ENCODE data around the gene AVPR2. TPM values are rescaled to one million over a fixed set of nuclear protein-coding genes. Genes with fewer than 3 reads are reported as not detected.

Gene AVPR2
- total RNA-seq, 1 experiment from 2014 or later: not detected

DNA sequence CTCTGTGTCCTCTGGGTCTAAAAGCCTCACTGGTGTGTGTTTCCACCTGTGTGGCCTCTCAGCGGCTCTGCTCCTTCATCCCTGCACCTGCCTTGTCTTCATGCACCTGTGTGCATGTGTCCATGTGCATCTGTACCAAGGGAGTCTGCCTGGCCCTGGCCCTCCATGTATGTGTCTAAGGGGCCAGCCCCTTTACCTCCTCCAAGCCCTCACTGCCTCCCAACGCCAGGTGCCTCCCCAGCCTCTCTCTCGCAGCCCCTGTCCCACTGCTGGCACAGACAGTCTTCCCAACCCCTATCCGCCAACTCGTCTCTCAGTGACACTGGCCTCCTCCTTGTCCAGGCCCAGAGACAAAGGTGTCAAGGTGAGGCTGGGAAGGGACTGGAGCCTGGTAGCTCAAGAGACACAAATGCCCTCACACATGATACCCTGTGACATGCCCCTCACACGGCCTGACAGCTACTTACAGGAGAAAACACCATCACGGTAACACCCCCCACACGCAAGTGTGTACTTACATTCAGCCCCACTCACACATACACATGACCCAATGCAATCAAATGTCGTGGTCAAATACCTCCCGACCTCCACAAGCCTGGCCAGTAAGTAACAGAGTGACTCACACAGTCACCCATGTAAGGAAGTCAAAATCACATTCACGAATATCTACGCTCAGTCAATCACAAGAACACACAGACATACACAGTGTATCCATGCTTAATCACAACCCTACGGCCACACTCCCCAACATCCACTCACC, 29.9 kb upstream of the AVPR2 start:
- Histone ChIP-seq H3K4me1 (ENCODE audit: control insufficient read depth in 1 of 2, insufficient read depth in 2 of 2, low read length in 2 of 2) (no peaks in the 10 kb centered on the region), H3K4me2 (ENCODE audit: low read length) (no peak overlapping the region), H3K27ac (ENCODE audit: low read depth, low read length) (no peak overlapping the region), H3K9me3 (ENCODE audit: control insufficient read depth in 1 of 2, insufficient read depth in 1 of 2, low read depth in 1 of 2, low read length in 2 of 2) (no peaks in the 10 kb centered on the region), H3K27me3 (ENCODE audit: insufficient read depth, low read length) (no peaks in the 10 kb centered on the region), H3K79me2 (ENCODE audit: insufficient read depth, low read length) (no peaks in the 10 kb centered on the region), H3K9ac (ENCODE audit: low read length) (no peak overlapping the region), H3K4me3 (replicated peaks in 1 of 2; ENCODE audit: low read depth in 1 of 2, low read length in 2 of 2) (no peak overlapping the region), H3K9me2 (ENCODE audit: insufficient read depth) (no peaks in the 10 kb centered on the region), H3K36me3 (ENCODE audit: control insufficient read depth in 1 of 2, insufficient read depth in 2 of 2, low read length in 2 of 2) (no peaks in the 10 kb centered on the region), H2AFZ (ENCODE audit: low read depth, low read length, poor library complexity, severe bottlenecking) (no peak overlapping the region), H4K20me1 (ENCODE audit: insufficient read depth) (no peaks in the 10 kb centered on the region)
- DNase-seq (ENCODE audit: low read depth, low spot score) (no peak), ATAC-seq (no peak)
- RAD21 ChIA-PET (ENCODE audit: low non-redundant PET in 1 of 2, low total read pairs in 2 of 2, uncharacterized antibody in 2 of 2, unreplicated experiment in 2 of 2): no interaction called here
- no TSS peak for BruUV-seq (replicated peaks)
- no peak for TF ChIP-seq SRF (IDR thresholded peaks at IDR 0.05; ENCODE audit: low read depth)
- no peak for TF ChIP-seq EZH2phosphoT487 (IDR thresholded peaks at IDR 0.05; ENCODE audit: borderline replicate concordance)
- no peak for TF ChIP-seq SP1 (IDR thresholded peaks at IDR 0.05; ENCODE audit: low read depth)
- TF ChIP-seq, protein P1, sequence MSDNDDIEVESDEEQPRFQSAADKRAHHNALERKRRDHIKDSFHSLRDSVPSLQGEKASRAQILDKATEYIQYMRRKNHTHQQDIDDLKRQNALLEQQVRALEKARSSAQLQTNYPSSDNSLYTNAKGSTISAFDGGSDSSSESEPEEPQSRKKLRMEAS (IDR thresholded peaks at IDR 0.05): no peak
- TF ChIP-seq EGR1 (IDR thresholded peaks at IDR 0.05; ENCODE audit: low read depth): no peak
- no peak for TF ChIP-seq JUND (IDR thresholded peaks at IDR 0.05)
- no peak for TF ChIP-seq RAD21 (IDR thresholded peaks at IDR 0.05; ENCODE audit: low read depth)
- no peak for TF ChIP-seq POLR2A (IDR thresholded peaks at IDR 0.05; ENCODE audit: borderline replicate concordance, extremely low read depth, insufficient read depth, insufficient read length)
- TF ChIP-seq CEBPB (IDR thresholded peaks at IDR 0.05; ENCODE audit: low read depth): no peak
- TF ChIP-seq, protein P2, sequence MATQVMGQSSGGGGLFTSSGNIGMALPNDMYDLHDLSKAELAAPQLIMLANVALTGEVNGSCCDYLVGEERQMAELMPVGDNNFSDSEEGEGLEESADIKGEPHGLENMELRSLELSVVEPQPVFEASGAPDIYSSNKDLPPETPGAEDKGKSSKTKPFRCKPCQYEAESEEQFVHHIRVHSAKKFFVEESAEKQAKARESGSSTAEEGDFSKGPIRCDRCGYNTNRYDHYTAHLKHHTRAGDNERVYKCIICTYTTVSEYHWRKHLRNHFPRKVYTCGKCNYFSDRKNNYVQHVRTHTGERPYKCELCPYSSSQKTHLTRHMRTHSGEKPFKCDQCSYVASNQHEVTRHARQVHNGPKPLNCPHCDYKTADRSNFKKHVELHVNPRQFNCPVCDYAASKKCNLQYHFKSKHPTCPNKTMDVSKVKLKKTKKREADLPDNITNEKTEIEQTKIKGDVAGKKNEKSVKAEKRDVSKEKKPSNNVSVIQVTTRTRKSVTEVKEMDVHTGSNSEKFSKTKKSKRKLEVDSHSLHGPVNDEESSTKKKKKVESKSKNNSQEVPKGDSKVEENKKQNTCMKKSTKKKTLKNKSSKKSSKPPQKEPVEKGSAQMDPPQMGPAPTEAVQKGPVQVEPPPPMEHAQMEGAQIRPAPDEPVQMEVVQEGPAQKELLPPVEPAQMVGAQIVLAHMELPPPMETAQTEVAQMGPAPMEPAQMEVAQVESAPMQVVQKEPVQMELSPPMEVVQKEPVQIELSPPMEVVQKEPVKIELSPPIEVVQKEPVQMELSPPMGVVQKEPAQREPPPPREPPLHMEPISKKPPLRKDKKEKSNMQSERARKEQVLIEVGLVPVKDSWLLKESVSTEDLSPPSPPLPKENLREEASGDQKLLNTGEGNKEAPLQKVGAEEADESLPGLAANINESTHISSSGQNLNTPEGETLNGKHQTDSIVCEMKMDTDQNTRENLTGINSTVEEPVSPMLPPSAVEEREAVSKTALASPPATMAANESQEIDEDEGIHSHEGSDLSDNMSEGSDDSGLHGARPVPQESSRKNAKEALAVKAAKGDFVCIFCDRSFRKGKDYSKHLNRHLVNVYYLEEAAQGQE (IDR thresholded peaks at IDR 0.05; ENCODE audit: low read depth): no peak
- TF ChIP-seq, protein P3, sequence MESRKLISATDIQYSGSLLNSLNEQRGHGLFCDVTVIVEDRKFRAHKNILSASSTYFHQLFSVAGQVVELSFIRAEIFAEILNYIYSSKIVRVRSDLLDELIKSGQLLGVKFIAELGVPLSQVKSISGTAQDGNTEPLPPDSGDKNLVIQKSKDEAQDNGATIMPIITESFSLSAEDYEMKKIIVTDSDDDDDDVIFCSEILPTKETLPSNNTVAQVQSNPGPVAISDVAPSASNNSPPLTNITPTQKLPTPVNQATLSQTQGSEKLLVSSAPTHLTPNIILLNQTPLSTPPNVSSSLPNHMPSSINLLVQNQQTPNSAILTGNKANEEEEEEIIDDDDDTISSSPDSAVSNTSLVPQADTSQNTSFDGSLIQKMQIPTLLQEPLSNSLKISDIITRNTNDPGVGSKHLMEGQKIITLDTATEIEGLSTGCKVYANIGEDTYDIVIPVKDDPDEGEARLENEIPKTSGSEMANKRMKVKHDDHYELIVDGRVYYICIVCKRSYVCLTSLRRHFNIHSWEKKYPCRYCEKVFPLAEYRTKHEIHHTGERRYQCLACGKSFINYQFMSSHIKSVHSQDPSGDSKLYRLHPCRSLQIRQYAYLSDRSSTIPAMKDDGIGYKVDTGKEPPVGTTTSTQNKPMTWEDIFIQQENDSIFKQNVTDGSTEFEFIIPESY (IDR thresholded peaks at IDR 0.05; ENCODE audit: extremely low read depth, insufficient replicate concordance, low read length): no peak
- TF ChIP-seq ZFX (IDR thresholded peaks at IDR 0.05): no peak
- no peak for TF ChIP-seq ELF1 (IDR thresholded peaks at IDR 0.05; ENCODE audit: borderline replicate concordance, low read depth)
- TF ChIP-seq, protein P4, sequence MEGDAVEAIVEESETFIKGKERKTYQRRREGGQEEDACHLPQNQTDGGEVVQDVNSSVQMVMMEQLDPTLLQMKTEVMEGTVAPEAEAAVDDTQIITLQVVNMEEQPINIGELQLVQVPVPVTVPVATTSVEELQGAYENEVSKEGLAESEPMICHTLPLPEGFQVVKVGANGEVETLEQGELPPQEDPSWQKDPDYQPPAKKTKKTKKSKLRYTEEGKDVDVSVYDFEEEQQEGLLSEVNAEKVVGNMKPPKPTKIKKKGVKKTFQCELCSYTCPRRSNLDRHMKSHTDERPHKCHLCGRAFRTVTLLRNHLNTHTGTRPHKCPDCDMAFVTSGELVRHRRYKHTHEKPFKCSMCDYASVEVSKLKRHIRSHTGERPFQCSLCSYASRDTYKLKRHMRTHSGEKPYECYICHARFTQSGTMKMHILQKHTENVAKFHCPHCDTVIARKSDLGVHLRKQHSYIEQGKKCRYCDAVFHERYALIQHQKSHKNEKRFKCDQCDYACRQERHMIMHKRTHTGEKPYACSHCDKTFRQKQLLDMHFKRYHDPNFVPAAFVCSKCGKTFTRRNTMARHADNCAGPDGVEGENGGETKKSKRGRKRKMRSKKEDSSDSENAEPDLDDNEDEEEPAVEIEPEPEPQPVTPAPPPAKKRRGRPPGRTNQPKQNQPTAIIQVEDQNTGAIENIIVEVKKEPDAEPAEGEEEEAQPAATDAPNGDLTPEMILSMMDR (IDR thresholded peaks at IDR 0.05 in 2 of 3, conservative IDR thresholded peaks at IDR 0.05 in 1 of 3; ENCODE audit: borderline replicate concordance in 1 of 3, insufficient read depth in 1 of 3, low read depth in 2 of 3, low read length in 2 of 3): no peak
- no peak for TF ChIP-seq EZH2 (IDR thresholded peaks at IDR 0.05)
- no peak for TF ChIP-seq FOSL1 (IDR thresholded peaks at IDR 0.05; ENCODE audit: low read depth)
- TF ChIP-seq YY1 (IDR thresholded peaks at IDR 0.05; ENCODE audit: extremely low read depth, insufficient replicate concordance, low read depth, low read length): no peak
- TF ChIP-seq TCF7L2 (IDR thresholded peaks at IDR 0.05; ENCODE audit: borderline replicate concordance, extremely low read depth, insufficient read depth, insufficient read length): no peak
- CTCF ChIA-PET: no interaction called here
- POLR2A ChIA-PET: no interaction called here
- intact Hi-C loops (cut with micrococcal nuclease): no loop called here

Measured in HCT116 (cell line).